Activated naive CD8-positive, alpha-beta T cell treated with anti-CD3 and anti-CD28 coated beads, Interleukin-2, amount 50 U/mL, for 16 hours (primary cell): ENCODE results near the gene SLC35F1.

ENCODE experiments used
- DNase-seq: peaks from one replicate; pipeline ENCODE4 v3.0.0-alpha.2; 2020; ENCODE audit warnings: low read depth, low spot score

Gene SLC35F1

GRCh38 chr6:118197539-118197938 lies 290.5 kb downstream of the SLC35F1 start:
- DNase-seq: no peak

- no peak for DNase-seq
These were observed 291.7 kb downstream of the SLC35F1 start for GRCh38 chr6:118198746-118199145.

GRCh38 chr6:118200160-118200559 lies 293.1 kb downstream of the SLC35F1 start:
- no peak for DNase-seq

DNA sequence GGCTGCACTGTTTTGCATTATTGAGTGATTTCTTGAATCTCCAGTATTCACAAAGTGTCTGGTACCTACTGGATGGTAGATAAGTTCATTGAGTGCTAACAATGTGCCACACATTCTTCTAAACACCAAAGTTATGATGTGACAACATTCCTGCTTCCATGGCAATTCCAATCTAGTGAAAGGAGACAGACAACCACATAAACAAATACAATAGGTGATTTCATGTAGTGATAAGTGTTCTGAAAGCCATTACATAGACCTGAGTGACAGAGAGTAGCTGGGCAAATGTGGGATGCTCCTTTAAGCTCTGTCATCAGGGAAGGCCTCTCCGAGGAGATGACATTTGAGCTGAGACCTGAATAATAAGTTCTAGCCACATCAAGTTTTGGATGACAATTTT lies 295.5 kb downstream of the SLC35F1 start:
- no peak for DNase-seq

- DNase-seq: no peak
These were observed 296.5 kb downstream of the SLC35F1 start for GRCh38 chr6:118203545-118203944.

- no peak for DNase-seq
These were observed 299.2 kb downstream of the SLC35F1 start for GRCh38 chr6:118206221-118206620.

- no peak for DNase-seq
These were observed 300.9 kb downstream of the SLC35F1 start for GRCh38 chr6:118207947-118208346.

DNA sequence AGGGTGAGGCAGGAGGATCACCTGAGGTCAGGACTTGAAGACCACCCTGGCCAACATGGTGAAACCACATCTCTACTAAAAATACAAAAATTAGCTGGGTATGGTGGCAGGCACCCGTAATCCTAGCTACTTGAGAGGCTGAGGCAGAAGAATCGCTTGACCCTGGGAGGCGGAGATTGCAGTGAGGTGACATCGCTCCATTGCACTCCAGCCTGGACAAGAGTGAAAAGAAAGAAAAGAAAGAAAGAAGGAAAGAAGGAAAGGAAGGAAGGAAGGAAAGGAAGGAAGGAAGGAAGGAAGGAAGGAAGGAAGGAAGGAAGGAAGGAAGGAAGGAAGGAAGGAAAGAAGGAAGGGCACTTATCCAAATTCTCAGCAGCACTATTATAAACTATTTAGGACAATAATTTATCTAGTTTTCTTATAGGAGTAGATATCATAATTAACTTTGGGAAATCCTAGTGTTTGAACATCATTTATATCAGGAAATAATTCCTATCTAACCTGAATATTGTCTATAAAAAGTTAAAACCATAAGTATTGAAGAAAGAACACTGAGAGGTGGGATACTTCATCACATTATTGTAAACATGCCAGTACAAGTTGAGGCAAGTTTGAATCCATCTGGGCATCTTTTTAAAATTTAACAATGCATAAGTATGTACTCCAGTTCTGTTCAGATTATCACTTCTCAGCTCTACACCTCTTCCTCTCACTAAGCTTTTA lies 305.5 kb downstream of the SLC35F1 start:
- DNase-seq: no peak

DNA sequence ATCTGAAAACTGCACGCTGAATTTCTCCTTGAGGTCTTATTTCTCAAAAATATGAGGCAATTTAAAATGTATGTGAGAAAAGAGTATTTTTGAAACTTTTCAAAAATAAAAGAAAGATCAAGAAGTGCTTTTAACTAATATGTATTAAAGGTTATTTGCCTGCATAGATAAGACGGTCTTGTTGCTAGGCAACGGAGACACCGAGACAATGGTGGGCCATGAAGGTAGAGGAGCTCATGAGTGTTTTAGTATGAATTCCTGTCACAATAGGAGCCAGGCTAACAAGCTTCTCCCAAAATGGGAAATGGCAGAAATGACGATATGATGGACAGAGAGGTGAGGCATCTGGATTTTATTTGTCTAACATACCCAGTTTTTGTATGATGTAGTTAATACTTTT lies 308.2 kb downstream of the SLC35F1 start:
- DNase-seq: no peak

DNA sequence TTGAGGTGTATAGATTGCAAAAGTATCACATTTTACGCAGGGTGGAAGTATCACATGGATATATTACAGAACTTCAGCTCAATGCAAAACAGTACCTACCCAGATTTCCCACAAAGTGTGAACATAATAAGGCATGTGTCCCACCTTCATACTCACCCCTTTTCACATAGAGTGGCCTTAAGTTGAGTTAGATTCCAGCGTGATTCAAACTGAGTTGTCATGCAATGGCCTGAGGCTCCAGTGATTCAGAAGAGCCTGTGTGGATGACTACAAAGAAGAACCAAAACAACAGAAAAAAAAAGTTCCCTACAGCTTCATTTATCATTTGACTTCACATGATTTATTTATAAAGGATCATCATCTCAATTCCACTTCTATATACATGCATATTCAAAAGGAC lies 309.7 kb downstream of the SLC35F1 start:
- DNase-seq: no peak

DNA sequence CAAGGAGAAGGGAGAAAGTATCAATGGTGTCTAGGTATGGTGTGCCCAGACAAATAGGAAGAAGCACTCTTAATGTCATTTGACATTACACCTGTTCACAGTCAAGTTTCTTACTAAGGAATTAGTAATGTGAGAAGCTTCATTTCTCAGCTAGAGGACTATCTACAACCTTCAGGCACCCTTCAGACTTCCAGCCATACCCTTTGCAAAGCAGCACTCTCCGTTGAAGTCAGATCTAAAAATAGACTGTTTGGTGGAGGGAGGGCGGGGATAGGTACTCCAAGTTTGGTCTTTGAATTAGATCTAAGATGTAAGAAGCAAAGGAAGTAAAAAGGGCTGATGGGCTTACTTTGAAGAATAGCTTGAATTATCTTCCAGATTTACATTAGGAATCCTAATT lies 311.1 kb downstream of the SLC35F1 start:
- DNase-seq: no peak

DNA sequence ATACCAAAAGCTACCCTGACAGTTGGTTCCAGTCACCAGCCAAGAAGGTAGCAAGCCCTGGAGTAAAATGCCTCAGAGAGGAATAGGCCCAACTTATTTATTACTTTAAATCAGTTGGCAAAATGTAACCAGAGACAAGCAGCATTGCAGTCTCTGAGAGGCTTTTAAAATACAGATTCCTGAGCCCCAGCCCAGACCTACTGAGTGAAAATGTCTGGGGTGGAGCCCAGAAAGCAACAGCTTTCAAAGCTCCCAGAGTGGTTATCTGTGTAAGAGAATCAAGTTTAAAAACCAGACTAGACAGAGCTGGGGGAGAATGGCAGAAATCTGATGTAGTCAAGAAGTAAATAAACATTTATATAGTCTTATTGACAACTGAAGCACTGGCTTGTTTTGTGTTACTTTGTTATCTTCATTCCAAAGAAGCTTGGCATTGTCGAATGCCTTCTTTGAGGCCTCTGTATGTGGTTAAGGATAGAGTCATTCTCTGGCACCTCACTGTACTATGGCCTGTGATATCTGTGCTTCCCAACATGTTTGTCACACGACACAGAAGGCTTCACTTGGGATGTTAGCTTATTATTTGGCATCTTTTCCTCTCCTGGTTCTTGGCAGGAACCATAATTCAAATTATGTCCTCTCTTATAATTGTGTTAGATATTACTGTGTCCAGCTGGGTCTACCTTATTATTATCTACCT lies 313.5 kb downstream of the SLC35F1 start:
- DNase-seq: no peak

- no peak for DNase-seq
These were observed 316.3 kb downstream of the SLC35F1 start for GRCh38 chr6:118223316-118223715.

DNA sequence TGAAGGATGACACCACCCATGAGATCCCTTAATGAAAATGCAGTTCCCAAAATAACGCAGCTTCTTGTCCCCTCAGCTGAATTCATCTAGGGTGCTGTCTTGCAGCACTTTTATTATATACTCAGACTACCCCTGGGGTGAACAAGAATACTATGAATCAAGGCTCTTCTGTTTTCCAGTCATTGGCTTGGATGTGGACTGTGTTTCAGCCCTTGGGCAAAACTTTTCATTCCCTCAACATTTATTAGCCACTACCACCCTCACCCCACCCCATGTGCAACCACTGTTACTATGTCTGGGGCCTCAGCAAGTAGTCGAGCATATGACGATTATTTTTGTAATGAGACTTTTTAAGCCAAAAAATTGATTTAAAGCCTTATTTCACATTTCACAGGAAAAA lies 321.8 kb downstream of the SLC35F1 start:
- DNase-seq: no peak

- no peak for DNase-seq
These were observed 333.9 kb downstream of the SLC35F1 start for GRCh38 chr6:118240878-118241528.

GRCh38 chr6:118246406-118246805 lies 339.3 kb downstream of the SLC35F1 start:
- DNase-seq: no peak

DNA sequence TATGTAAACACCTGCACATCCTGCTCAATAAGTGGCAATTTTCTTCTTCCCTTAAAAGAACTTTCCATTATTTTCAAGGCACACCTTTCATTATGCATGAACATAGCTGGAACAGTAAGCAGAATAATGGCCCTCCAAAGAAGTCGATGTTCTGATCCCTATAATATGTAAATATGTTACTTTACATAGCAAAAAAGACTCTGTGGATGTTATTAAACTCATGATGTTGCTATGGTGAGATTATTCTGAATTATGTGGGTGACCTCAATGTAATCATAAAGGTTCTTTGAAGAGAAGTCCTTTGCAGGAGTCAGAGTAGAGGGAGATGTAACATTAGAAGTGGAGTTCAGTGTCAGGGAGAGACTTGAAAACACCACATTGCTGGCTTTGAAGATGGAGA lies 341.1 kb downstream of the SLC35F1 start:
- DNase-seq: no peak

- no peak for DNase-seq
These were observed 342.6 kb downstream of the SLC35F1 start for GRCh38 chr6:118249680-118250079.

DNA sequence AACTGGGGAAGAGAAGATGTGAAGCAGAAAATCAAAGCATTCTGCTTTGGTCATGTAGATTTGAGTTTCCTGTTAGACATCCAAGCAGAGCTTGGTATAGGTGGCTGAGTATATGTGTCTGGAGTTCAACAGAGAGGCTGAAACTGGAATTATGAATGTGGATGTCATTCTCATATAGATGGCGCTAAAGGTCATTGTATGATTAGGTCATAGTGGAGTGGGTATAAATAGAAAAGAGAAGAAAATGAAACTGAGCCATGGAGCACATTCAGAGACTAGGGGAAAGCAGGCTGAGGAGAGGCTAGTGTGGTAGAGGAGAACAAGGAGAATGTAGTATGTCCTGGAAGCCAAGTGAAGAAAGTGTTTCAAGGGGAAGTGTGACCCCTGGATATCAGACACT lies 345.4 kb downstream of the SLC35F1 start:
- no peak for DNase-seq

DNA sequence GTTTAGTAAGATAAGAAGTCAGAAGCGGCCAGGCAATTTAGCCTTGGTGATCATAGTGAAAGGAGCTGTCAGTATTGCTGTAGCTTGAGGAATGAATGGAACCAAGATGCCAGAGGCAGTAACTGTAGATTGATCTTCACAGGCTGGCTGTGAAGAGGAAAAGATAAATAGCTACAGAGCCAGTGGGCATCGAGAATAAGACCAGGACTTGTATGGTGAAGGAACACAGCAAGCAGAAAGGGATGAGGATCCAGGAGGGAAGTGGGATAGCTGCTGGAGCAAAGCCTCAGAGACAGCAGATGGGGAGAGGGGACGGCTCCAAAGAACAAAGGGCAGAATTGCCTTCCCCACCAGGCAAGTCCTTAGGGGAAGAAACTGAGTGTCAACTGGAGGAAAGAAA lies 346.7 kb downstream of the SLC35F1 start:
- DNase-seq: no peak

GRCh38 chr6:118260833-118261232 lies 353.8 kb downstream of the SLC35F1 start:
- no peak for DNase-seq

DNA sequence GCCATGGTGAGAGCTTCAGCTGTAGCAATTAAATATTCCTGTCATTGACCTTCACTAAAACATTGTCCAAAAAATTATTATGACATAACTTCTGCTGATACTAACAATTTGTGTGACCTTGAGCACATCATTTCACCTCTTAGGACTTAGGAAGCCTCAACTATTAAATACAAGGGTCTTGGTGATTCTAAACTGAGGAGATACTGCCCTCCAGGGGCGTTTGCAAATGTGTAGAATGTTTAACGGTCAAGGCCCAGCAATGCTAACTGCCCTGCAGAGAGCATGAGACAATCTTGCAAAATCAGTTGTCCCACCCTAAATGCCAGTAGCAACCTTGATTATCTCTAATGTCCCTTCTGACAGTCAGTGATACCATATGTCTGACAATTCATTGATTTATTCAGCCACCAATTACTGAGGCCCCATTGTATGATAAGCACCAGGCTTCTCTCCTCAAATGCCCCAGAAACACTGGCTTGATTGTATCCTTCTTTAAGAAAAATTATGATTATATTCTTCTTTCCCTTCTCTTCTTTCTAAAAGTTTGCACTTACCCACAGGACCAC lies 356.9 kb downstream of the SLC35F1 start:
- no peak for DNase-seq

GRCh38 chr6:118269659-118270058 lies 362.6 kb downstream of the SLC35F1 start:
- no peak for DNase-seq
